ENCODE results near the gene MYO15B.

- TF ChIP-seq EZH2 (optimal IDR thresholded peaks at IDR 0.05; ENCODE audit: low read depth, low read length) = no peak
- TF ChIP-seq, protein P1, sequence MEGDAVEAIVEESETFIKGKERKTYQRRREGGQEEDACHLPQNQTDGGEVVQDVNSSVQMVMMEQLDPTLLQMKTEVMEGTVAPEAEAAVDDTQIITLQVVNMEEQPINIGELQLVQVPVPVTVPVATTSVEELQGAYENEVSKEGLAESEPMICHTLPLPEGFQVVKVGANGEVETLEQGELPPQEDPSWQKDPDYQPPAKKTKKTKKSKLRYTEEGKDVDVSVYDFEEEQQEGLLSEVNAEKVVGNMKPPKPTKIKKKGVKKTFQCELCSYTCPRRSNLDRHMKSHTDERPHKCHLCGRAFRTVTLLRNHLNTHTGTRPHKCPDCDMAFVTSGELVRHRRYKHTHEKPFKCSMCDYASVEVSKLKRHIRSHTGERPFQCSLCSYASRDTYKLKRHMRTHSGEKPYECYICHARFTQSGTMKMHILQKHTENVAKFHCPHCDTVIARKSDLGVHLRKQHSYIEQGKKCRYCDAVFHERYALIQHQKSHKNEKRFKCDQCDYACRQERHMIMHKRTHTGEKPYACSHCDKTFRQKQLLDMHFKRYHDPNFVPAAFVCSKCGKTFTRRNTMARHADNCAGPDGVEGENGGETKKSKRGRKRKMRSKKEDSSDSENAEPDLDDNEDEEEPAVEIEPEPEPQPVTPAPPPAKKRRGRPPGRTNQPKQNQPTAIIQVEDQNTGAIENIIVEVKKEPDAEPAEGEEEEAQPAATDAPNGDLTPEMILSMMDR (IDR thresholded peaks at IDR 0.05; ENCODE audit: low read length) = no peak
- TF ChIP-seq EZH2phosphoT487 (IDR thresholded peaks at IDR 0.05; ENCODE audit: low read length) = no peak
Measured at GRCh38 chr17:75566416-75566815, 21.2 kb upstream of the MYO15B start.

Measured in MM.1S (cell line).